ENCODE results near the gene CIDEB.

Gene CIDEB

GRCh38 chr14:24332268-24332993, 24.7 kb upstream of the CIDEB start:
- peak; percentile 73 for DNase-seq

GRCh38 chr14:24331731-24332267, 24.0 kb upstream of the CIDEB start:
- DNase-seq, result no peak

GRCh38 chr14:24330973-24331674, 23.3 kb upstream of the CIDEB start:
- no peak for DNase-seq

GRCh38 chr14:24329736-24330135, 22.0 kb upstream of the CIDEB start:
- no peak for DNase-seq

GRCh38 chr14:24329073-24329663, 21.4 kb upstream of the CIDEB start:
- DNase-seq, result no peak

GRCh38 chr14:24327914-24328313, 20.1 kb upstream of the CIDEB start:
- DNase-seq, result peak; percentile 18

- no peak for DNase-seq
Measured at GRCh38 chr14:24327303-24327702, 19.5 kb upstream of the CIDEB start.

GRCh38 chr14:24325963-24326362, 18.2 kb upstream of the CIDEB start:
- DNase-seq, result no peak

- DNase-seq, result no peak
Measured at GRCh38 chr14:24325041-24325530, 17.3 kb upstream of the CIDEB start.

- DNase-seq, result no peak
Measured at GRCh38 chr14:24324024-24324423, 16.2 kb upstream of the CIDEB start.

GRCh38 chr14:24323341-24323740, 15.6 kb upstream of the CIDEB start:
- DNase-seq, result no peak

- no peak for DNase-seq
Measured at GRCh38 chr14:24322672-24323071, 14.9 kb upstream of the CIDEB start.

GRCh38 chr14:24321212-24321975, 13.6 kb upstream of the CIDEB start:
- peak; percentile 18 for DNase-seq

- peak; percentile 44 for DNase-seq
Measured at GRCh38 chr14:24317141-24317928, 9.6 kb upstream of the CIDEB start.

- no peak for DNase-seq
Measured at GRCh38 chr14:24316597-24316950, 8.8 kb upstream of the CIDEB start.

GRCh38 chr14:24315807-24316596, 8.2 kb upstream of the CIDEB start:
- DNase-seq, result peak; percentile 24

GRCh38 chr14:24315243-24315806, 7.5 kb upstream of the CIDEB start:
- no peak for DNase-seq

GRCh38 chr14:24314377-24315193, 6.8 kb upstream of the CIDEB start:
- DNase-seq, result no peak

GRCh38 chr14:24313913-24314312, 6.1 kb upstream of the CIDEB start:
- no peak for DNase-seq
